Osteoblast (primary cell): ENCODE results near the gene WDR5. TPM values are rescaled to one million over a fixed set of nuclear protein-coding genes. Genes with fewer than 3 reads are reported as not detected.

Experiments
- DNase-seq: peaks from one replicate; pipeline ENCODE4 v3.0.0; 2011; ENCODE audit warnings: low spot score, mixed read lengths; ENCODE audit not compliant: insufficient read length; ENCODE audit errors: missing footprints
- H2AFZ ChIP-seq: 2 replicates; pipeline ENCODE4 v1.6.0; 2011; ENCODE audit warnings: mild to moderate bottlenecking, low read length
- H3K27ac ChIP-seq: 2 replicates; pipeline ENCODE4 v1.5.1; 2011; ENCODE audit warnings: mild to moderate bottlenecking, low read depth, low read length, moderate library complexity
- H3K27me3 ChIP-seq: 2 replicates; pipeline ENCODE4 v1.6.0; 2012; ENCODE audit warnings: mild to moderate bottlenecking, control low read depth, inconsistent platforms, low read length, moderate library complexity; ENCODE audit not compliant: insufficient read depth
- H3K36me3 ChIP-seq: 2 replicates; pipeline ENCODE4 v1.5.1; 2011; ENCODE audit warnings: mild to moderate bottlenecking, low read length, control low read depth, moderate library complexity; ENCODE audit not compliant: insufficient read depth
- H3K4me1 ChIP-seq: 2 replicates; pipeline ENCODE4 v1.5.1; 2011; ENCODE audit warnings: mild to moderate bottlenecking, low read length, control low read depth, moderate library complexity; ENCODE audit not compliant: insufficient read depth
- H3K4me2 ChIP-seq: 2 replicates; pipeline ENCODE4 v1.6.0; 2011; ENCODE audit warnings: mild to moderate bottlenecking, low read length; ENCODE audit not compliant: insufficient read depth
- H3K4me3 ChIP-seq: fragments of 200-600 bp; sonication (generic); 3 replicates; pipeline ENCODE4 v1.5.1; 2012; ENCODE audit warnings: mild to moderate bottlenecking, low read length, inconsistent platforms; ENCODE audit not compliant: insufficient read depth
- H3K79me2 ChIP-seq: 2 replicates; pipeline ENCODE4 v1.6.0; 2012; ENCODE audit warnings: mild to moderate bottlenecking, low read length, control low read depth, inconsistent platforms; ENCODE audit not compliant: insufficient read depth
- H3K9me3 ChIP-seq: 2 replicates; pipeline ENCODE4 v1.5.1; 2011; ENCODE audit warnings: low read depth, low read length, control low read depth
- H4K20me1 ChIP-seq: 2 replicates; pipeline ENCODE4 v1.6.0; 2012; ENCODE audit warnings: mild to moderate bottlenecking, low read length, control low read depth; ENCODE audit not compliant: insufficient read depth
- CTCF ChIP-seq: IDR thresholded peaks from 2 replicates; pipeline ENCODE4 v1.5.1; 2011; ENCODE audit warnings: mild to moderate bottlenecking, low read depth, low read length, moderate library complexity; ENCODE audit errors: extremely low read depth
- total RNA-seq: library from RNA; depleted of rRNA; stranded (reverse); fragments of >200 nt; gene quantifications from 2 replicates; pipeline ENCODE4 v1.2.3, GENCODE V29; 2012

Gene WDR5
- total RNA-seq, 1 donor = 17.4 TPM

GRCh38 chr9:134172198-134173126 lies 36.6 kb downstream of the WDR5 start:
- H3K27me3 ChIP-seq = peaks cover 10% of the 10 kb centered on the region
- DNase-seq = peak; percentile 83
- H4K20me1 ChIP-seq = no peaks in the 10 kb centered on the region
- H3K4me1 ChIP-seq = peaks cover 10% of the 10 kb centered on the region
- H3K79me2 ChIP-seq = no peaks in the 10 kb centered on the region
- no peaks in the 10 kb centered on the region for H3K36me3 ChIP-seq
- H3K4me2 ChIP-seq = no peak overlapping the region
- H2AFZ ChIP-seq = no peak overlapping the region
- no peak for TF ChIP-seq CTCF
- no peaks in the 10 kb centered on the region for H3K9me3 ChIP-seq
- no peak overlapping the region for H3K4me3 ChIP-seq
- no peak overlapping the region for H3K27ac ChIP-seq

GRCh38 chr9:134173127-134174072 lies 37.5 kb downstream of the WDR5 start:
- H3K9me3 ChIP-seq = no peaks in the 10 kb centered on the region
- no peaks in the 10 kb centered on the region for H3K79me2 ChIP-seq
- no peak overlapping the region for H3K27ac ChIP-seq
- DNase-seq = peak; percentile 66
- no peaks in the 10 kb centered on the region for H4K20me1 ChIP-seq
- peaks cover 7% of the 10 kb centered on the region for H3K4me1 ChIP-seq
- H3K27me3 ChIP-seq = peaks cover 14% of the 10 kb centered on the region
- H2AFZ ChIP-seq = no peak overlapping the region
- no peak overlapping the region for H3K4me2 ChIP-seq
- H3K4me3 ChIP-seq = no peak overlapping the region
- TF ChIP-seq CTCF = no peak
- no peaks in the 10 kb centered on the region for H3K36me3 ChIP-seq

GRCh38 chr9:134174073-134174449 lies 38.2 kb downstream of the WDR5 start:
- Histone ChIP-seq H3K27ac (no peak overlapping the region), H3K4me1 (peaks cover 14% of the 10 kb centered on the region), H3K27me3 (peaks cover 14% of the 10 kb centered on the region), H3K79me2 (no peaks in the 10 kb centered on the region), H3K36me3 (no peaks in the 10 kb centered on the region), H4K20me1 (no peaks in the 10 kb centered on the region), H3K4me3 (no peak overlapping the region), H3K9me3 (no peaks in the 10 kb centered on the region), H3K4me2 (no peak overlapping the region), H2AFZ (no peak overlapping the region)
- DNase-seq = peak; percentile 47
- TF ChIP-seq CTCF = no peak
